GM23338 (cell line): ENCODE results near the gene CCDC68. TPM values are rescaled to one million over a fixed set of nuclear protein-coding genes. Genes with fewer than 3 reads are reported as not detected.

Experiments used
- ATAC-seq: fragments of 200-7000 bp; cut with Tn5 transposase; 3 replicates; pipeline ENCODE4 v1.9.1; 2020
- DNase-seq: peaks from one replicate; pipeline ENCODE4 v3.0.0-alpha.2; 2015; ENCODE audit warnings: low spot score
- H2AFZ ChIP-seq: fragments of 200-600 bp; sonication (generic); 2 replicates; pipeline ENCODE4 v1.8.0; 2016; ENCODE audit warnings: antibody characterized with exemption, mild to moderate bottlenecking, moderate library complexity
- H3F3A ChIP-seq: fragments of 200-600 bp; sonication (generic); replicated peaks from 2 replicates; pipeline ENCODE4 v1.8.0; 2017; ENCODE audit warnings: antibody characterized with exemption, mixed run types, low read depth
- H3K27ac ChIP-seq: fragments of 200-600 bp; sonication (generic); 2 replicates; pipeline ENCODE4 v1.6.1; 2016; ENCODE audit warnings: low read depth
- H3K27me3 ChIP-seq: fragments of 200-600 bp; sonication (generic); 2 replicates; pipeline ENCODE4 v1.8.0; 2016; ENCODE audit warnings: mild to moderate bottlenecking, mixed run types, moderate library complexity; ENCODE audit not compliant: insufficient read depth
- H3K36me3 ChIP-seq: fragments of 200-600 bp; sonication (generic); 2 replicates; pipeline ENCODE4 v1.8.0; 2016; ENCODE audit warnings: mild to moderate bottlenecking; ENCODE audit not compliant: insufficient read depth
- H3K4me1 ChIP-seq: fragments of 200-600 bp; sonication (generic); 2 replicates; pipeline ENCODE4 v1.8.0; 2016; ENCODE audit warnings: mild to moderate bottlenecking, moderate library complexity; ENCODE audit not compliant: insufficient read depth
- H3K4me2 ChIP-seq: fragments of 200-600 bp; sonication (generic); 2 replicates; pipeline ENCODE4 v1.7.1; 2017; ENCODE audit warnings: mixed run types
- H3K4me3 ChIP-seq: fragments of 200-600 bp; sonication (generic); 2 replicates; pipeline ENCODE4 v1.6.1; 2016; ENCODE audit warnings: mixed run types
- H3K79me2 ChIP-seq: fragments of 200-600 bp; sonication (generic); replicated peaks from 2 replicates; pipeline ENCODE4 v1.8.0; 2017; ENCODE audit warnings: mild to moderate bottlenecking; ENCODE audit not compliant: insufficient read depth
- H3K9me2 ChIP-seq: fragments of 200-600 bp; sonication (generic); 2 replicates; pipeline ENCODE4 v1.8.0; 2017; ENCODE audit not compliant: insufficient read depth
- H4K20me1 ChIP-seq: fragments of 200-600 bp; sonication (generic); replicated peaks from 2 replicates; pipeline ENCODE4 v1.8.0; 2017; ENCODE audit warnings: mild to moderate bottlenecking; ENCODE audit not compliant: insufficient read depth
- H3K27ac Mint-ChIP-seq: 2 replicates; pipeline ENCODE4 v1.8.0; 2020; ENCODE audit warnings: inconsistent platforms, mild to moderate bottlenecking, moderate library complexity, mixed read lengths
- H3K27me3 Mint-ChIP-seq: 3 replicates; pipeline ENCODE4 v1.8.0; 2022; ENCODE audit warnings: low read depth, mild to moderate bottlenecking, moderate library complexity, mixed read lengths, inconsistent platforms; ENCODE audit not compliant: insufficient read depth, poor library complexity
- H3K36me3 Mint-ChIP-seq: 3 replicates; pipeline ENCODE4 v1.8.0; 2021; ENCODE audit warnings: low read depth, mild to moderate bottlenecking, inconsistent platforms, moderate library complexity, mixed read lengths
- H3K4me1 Mint-ChIP-seq: 3 replicates; pipeline ENCODE4 v1.8.0; 2020; ENCODE audit warnings: mild to moderate bottlenecking, inconsistent platforms, mixed read lengths
- H3K4me3 Mint-ChIP-seq: 3 replicates; pipeline ENCODE4 v1.8.0; 2021; ENCODE audit warnings: moderate library complexity, mild to moderate bottlenecking, inconsistent platforms, mixed read lengths
- H3K9me3 Mint-ChIP-seq: 3 replicates; pipeline ENCODE4 v1.8.0; 2020; ENCODE audit warnings: moderate library complexity, mild to moderate bottlenecking, inconsistent platforms, mixed read lengths
- CREB1 ChIP-seq: fragments of 250-450 bp; sonication (Bioruptor Pico); IDR thresholded peaks from 2 replicates; pipeline ENCODE4 v1.5.0; 2020; ENCODE audit warnings: low read depth, mild to moderate bottlenecking, moderate library complexity
- CTCF ChIP-seq, 2 experiments: fragments of 200-600 bp in 1 of 2; sonication (generic) in 1 of 2; conservative IDR thresholded peaks; 2 replicates each; pipeline versions ENCODE4 v1.5.1 to v1.6.1; 2016 to 2017; ENCODE audit warnings: antibody characterized with exemption in 2 of 2, low read depth in 2 of 2, mild to moderate bottlenecking in 2 of 2, moderate library complexity in 1 of 2
- ETS1 ChIP-seq: IDR thresholded peaks from 2 replicates; pipeline ENCODE4 v1.6.1; 2016; ENCODE audit warnings: antibody characterized with exemption
- EZH2 ChIP-seq: fragments of 200-600 bp; sonication (generic); IDR thresholded peaks from one replicate; pipeline ENCODE4 v1.8.0; 2017; ENCODE audit warnings: antibody characterized with exemption, mild to moderate bottlenecking, low read depth; ENCODE audit not compliant: unreplicated experiment
- EZH2phosphoT487 ChIP-seq: fragments of 200-600 bp; sonication (generic); IDR thresholded peaks from one replicate; pipeline ENCODE4 v1.8.1; 2018; ENCODE audit warnings: antibody characterized with exemption; ENCODE audit not compliant: unreplicated experiment
- JUNB ChIP-seq: IDR thresholded peaks from one replicate; pipeline ENCODE4 v1.6.1; 2016; ENCODE audit warnings: antibody characterized with exemption; ENCODE audit not compliant: unreplicated experiment
- NANOG ChIP-seq: IDR thresholded peaks from 2 replicates; pipeline ENCODE4 v1.6.1; 2016; ENCODE audit warnings: antibody characterized with exemption, borderline replicate concordance
- POLR2AphosphoS5 ChIP-seq: IDR thresholded peaks from 2 replicates; pipeline ENCODE4 v1.6.1; 2016; ENCODE audit warnings: antibody characterized with exemption, low read depth
- REST ChIP-seq: IDR thresholded peaks from one replicate; pipeline ENCODE4 v1.6.1; 2018; ENCODE audit warnings: antibody characterized with exemption; ENCODE audit not compliant: unreplicated experiment
- STAT1 ChIP-seq: IDR thresholded peaks from one replicate; pipeline ENCODE4 v1.6.1; 2016; ENCODE audit warnings: antibody characterized with exemption; ENCODE audit not compliant: unreplicated experiment
- ZNF114 ChIP-seq: fragments of 250-450 bp; sonication (Bioruptor Pico); IDR thresholded peaks from 2 replicates; pipeline ENCODE4 v1.5.0; 2020; ENCODE audit warnings: mild to moderate bottlenecking, moderate library complexity
- ZNF331 ChIP-seq: fragments of 250-450 bp; sonication (Bioruptor Pico); IDR thresholded peaks from 2 replicates; pipeline ENCODE4 v1.5.0; 2020; ENCODE audit warnings: low read depth, mild to moderate bottlenecking, moderate library complexity
- ZNF462 ChIP-seq: fragments of 250-450 bp; sonication (Bioruptor Pico); IDR thresholded peaks from 2 replicates; pipeline ENCODE4 v1.5.0; 2020; ENCODE audit warnings: mild to moderate bottlenecking, moderate library complexity
- polyA plus RNA-seq: library from polyadenylated mRNA; unstranded; fragments of >200 nt; fragmentation: Nextera tagmentation; extraction: Ambion mirVana; gene quantifications from 2 replicates; pipeline ENCODE4 v1.2.1, GENCODE V29; 2016
- total RNA-seq: library from RNA; depleted of rRNA; stranded (reverse); fragments of >200 nt; shearing (Covaris generic); gene quantifications from 2 replicates; pipeline ENCODE4 v1.2.3, GENCODE V29; 2014

CCDC68 gene
- total and polyA plus RNA-seq, 2 experiments from 2014 or later = 1.6 to 3.7 TPM

- DNase-seq (no peak), ATAC-seq (no peak)
- H3K4me1 Mint-ChIP-seq = no peaks in the 10 kb centered on the region
- H3F3A ChIP-seq = no peaks in the 10 kb centered on the region
- H3K27me3 Mint-ChIP-seq = no peaks in the 10 kb centered on the region
- no peaks in the 10 kb centered on the region for H3K9me3 Mint-ChIP-seq
- no peak overlapping the region for H3K4me2 ChIP-seq
- no peak overlapping the region for H3K4me3 Mint-ChIP-seq
- no peaks in the 10 kb centered on the region; the same call in 1 of the 2 replicates for H3K9me2 ChIP-seq
- no peak overlapping the region for H3K27ac ChIP-seq
- H2AFZ ChIP-seq = no peak overlapping the region
- H3K4me3 ChIP-seq = no peak overlapping the region
- TF ChIP-seq NANOG = no peak
- no peak for TF ChIP-seq ZNF462
- no peak for TF ChIP-seq ZNF331
- no peak for TF ChIP-seq ZNF114
- TF ChIP-seq EZH2phosphoT487 = no peak
- no peak for TF ChIP-seq CTCF (conservative IDR thresholded peaks at IDR 0.05; ENCODE audit: low read depth in 2 of 2)
- no peak for TF ChIP-seq ETS1
- no peak for TF ChIP-seq REST
- TF ChIP-seq CREB1 (CRISPR knock-in tag) = no peak
- TF ChIP-seq EZH2 = no peak
- no peak for TF ChIP-seq STAT1
- no peak for TF ChIP-seq JUNB
- no peak for TF ChIP-seq POLR2AphosphoS5
- H4K20me1 ChIP-seq = no peaks in the 10 kb centered on the region
- H3K36me3 ChIP-seq = no peaks in the 10 kb centered on the region
- no peaks in the 10 kb centered on the region for H3K27me3 ChIP-seq
- H3K36me3 Mint-ChIP-seq = no peaks in the 10 kb centered on the region
- H3K79me2 ChIP-seq = no peaks in the 10 kb centered on the region
- no peaks in the 10 kb centered on the region for H3K4me1 ChIP-seq
- no peak overlapping the region for H3K27ac Mint-ChIP-seq
Observed at GRCh38 chr18:54873884-54874255, 85.4 kb downstream of the CCDC68 start.
